ENCODE measurements around the gene DNALI1. TPM values are rescaled to one million over a fixed set of nuclear protein-coding genes. Genes with fewer than 3 reads are reported as not detected.
"Not testable (repeated sequence)": the region's sequence is repeated elsewhere in the genome, so short reads cannot be mapped to it uniquely, and the experiment has no call there.

The DNALI1 gene
- total RNA-seq, 2 donors from 2014 or later = 3.9 to 6.1 TPM

DNA sequence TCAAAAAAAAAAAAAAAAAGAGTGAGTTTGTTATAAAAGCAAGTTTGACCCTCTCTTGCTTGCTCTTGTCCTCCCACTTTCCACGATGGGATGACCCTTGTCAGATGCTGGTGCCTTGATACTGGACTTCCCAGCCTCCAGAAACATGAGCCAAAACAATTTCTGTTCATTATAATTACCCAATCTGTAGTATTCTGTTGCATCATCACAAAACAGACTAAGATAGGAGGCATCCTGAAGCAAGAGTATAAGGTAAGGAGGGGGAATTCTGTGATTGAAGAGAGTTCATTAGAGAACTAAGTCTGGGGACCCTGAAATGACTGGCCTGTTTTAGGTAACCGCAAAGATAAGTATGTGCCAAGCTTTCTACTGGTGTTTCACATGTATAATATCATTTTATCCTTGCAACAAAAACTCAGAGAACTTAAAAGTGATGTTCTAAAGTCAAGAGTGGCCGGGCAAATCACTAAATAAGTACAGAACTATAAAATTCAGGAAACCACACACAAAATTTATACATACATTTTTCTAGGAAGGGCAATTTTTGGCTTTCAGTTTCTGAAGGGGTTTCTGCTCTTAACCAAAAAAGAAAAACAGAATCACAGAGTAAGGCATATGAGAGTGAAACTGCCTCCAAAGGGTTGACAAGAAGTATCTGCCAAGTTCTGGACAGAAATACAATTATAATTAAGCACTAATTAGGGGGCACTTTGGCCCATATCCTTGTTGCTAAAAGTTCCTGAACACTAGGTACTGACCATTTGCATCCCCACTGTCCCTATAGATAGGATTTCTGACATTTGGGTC, 14.0 kb downstream of the DNALI1 start:
- TF ChIP-seq, protein P1, sequence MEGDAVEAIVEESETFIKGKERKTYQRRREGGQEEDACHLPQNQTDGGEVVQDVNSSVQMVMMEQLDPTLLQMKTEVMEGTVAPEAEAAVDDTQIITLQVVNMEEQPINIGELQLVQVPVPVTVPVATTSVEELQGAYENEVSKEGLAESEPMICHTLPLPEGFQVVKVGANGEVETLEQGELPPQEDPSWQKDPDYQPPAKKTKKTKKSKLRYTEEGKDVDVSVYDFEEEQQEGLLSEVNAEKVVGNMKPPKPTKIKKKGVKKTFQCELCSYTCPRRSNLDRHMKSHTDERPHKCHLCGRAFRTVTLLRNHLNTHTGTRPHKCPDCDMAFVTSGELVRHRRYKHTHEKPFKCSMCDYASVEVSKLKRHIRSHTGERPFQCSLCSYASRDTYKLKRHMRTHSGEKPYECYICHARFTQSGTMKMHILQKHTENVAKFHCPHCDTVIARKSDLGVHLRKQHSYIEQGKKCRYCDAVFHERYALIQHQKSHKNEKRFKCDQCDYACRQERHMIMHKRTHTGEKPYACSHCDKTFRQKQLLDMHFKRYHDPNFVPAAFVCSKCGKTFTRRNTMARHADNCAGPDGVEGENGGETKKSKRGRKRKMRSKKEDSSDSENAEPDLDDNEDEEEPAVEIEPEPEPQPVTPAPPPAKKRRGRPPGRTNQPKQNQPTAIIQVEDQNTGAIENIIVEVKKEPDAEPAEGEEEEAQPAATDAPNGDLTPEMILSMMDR (IDR thresholded peaks at IDR 0.05) = no peak
- Histone ChIP-seq H3K9me3 (no peaks in the 10 kb centered on the region), H3K27ac (no peak overlapping the region), H3K27me3 (no peaks in the 10 kb centered on the region), H3K4me1 (no peaks in the 10 kb centered on the region), H3K36me3 (peaks cover 100% of the 10 kb centered on the region), H3K4me3 (no peak overlapping the region)
- no peak for DNase-seq (ENCODE audit: low spot score)

DNA sequence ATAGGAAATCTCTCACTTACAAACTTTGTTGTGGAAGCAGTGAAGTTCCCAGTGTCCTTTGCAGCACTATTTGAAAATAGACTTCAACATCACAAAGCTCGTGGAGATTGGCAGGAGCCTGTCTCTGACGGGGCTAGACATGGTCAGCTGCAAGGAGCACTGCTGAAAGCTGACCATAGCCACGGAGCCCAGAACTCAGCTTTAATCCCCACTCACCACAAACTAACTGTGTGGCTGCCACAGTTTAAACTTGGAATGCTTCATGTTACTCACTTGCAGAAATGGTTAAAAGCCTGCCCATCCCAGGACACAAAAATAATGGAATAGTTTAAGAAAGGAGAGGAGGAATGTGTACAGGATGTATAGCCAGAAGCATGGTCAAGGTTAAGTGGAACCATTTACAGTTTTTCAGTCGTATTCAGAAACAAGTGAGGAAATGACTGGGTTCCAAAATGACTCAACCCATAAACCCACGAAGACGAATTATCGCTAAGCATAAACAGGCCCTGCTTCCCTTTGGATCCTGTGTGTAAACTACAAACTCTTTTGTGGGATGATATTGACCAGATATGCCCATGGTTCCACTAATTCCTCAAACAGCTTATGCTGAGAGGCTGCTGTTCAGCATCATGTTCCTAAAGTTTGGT, 18.2 kb downstream of the DNALI1 start:
- no peaks in the 10 kb centered on the region for H3K9me3 ChIP-seq
- peaks cover 90% of the 10 kb centered on the region for H3K36me3 ChIP-seq
- no peaks in the 10 kb centered on the region for H3K27me3 ChIP-seq
- no peak for DNase-seq (ENCODE audit: low spot score)
- H3K27ac ChIP-seq = no peak overlapping the region
- H3K4me1 ChIP-seq = no peaks in the 10 kb centered on the region
- TF ChIP-seq, protein P1 (IDR thresholded peaks at IDR 0.05) = no peak
- H3K4me3 ChIP-seq = no peak overlapping the region

DNA sequence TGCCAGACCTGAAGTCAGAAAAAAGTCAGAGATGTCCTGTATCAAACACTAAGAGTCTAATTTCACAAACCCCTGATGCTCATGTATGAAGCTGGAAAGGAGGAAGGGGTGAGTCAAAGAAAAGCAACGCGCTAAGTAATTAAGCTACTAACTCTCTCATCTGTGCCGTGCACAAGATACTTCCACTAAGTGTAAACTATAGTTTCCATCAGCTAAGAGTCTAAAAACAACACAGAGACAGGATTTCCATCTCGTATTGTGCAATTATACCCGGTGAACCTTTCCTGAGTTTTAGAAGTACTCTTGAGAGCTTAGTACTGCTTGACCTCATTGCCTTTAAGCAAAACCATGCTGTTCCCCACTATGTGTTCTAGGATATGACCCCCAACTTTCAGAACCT, 19.0 kb downstream of the DNALI1 start:
- no peak for DNase-seq (ENCODE audit: low spot score)
- no peaks in the 10 kb centered on the region for H3K27me3 ChIP-seq
- H3K4me3 ChIP-seq = no peak overlapping the region
- no peak overlapping the region for H3K27ac ChIP-seq
- peaks cover 90% of the 10 kb centered on the region for H3K36me3 ChIP-seq
- no peaks in the 10 kb centered on the region for H3K9me3 ChIP-seq
- H3K4me1 ChIP-seq = no peaks in the 10 kb centered on the region
- TF ChIP-seq, protein P1 (IDR thresholded peaks at IDR 0.05) = no peak

DNA sequence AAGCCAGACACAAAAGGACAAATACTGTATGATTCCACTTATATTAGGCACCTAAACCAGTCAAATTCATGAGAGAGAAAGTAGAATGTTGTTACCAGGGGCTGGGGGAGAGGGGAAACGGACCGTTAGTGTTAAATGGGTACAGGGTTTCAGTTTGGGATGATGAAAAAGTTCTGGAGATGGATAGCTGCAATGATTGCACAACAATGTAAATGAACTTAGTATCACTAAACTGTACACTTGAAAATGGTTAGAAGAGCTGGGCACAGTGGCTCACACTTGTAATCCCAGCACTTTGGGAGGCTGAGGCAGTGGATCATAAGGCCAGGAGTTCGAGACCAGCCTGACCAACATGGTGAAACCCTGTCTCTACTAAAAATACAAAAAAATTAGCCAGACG, 27.8 kb downstream of the DNALI1 start:
- H3K27me3 ChIP-seq; DNase-seq (ENCODE audit: low spot score); H3K4me3 ChIP-seq; H3K27ac ChIP-seq; H3K4me1 ChIP-seq; H3K9me3 ChIP-seq: not testable (repeated sequence)
- H3K36me3 ChIP-seq = peaks cover 74% of the 10 kb centered on the region

DNA sequence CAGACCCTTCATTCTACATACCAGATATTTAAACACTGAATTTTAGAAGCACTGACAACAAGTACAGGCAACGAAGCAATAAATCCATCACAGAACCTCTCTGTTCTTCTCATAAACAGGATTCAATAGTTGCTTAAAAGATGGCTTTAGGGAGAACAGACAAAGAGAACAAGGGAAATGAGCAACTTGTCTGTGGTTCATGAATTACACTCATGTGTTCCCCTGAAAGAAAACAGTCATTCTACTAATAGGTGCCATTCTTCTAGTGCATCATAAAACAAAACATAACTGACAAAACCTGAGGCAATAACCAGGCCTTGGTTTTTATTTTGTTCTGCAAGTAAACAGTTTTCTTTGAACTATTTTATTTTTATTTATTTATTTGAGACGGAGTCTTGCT, 32.2 kb downstream of the DNALI1 start:
- Histone ChIP-seq H3K27me3 (no peaks in the 10 kb centered on the region), H3K4me3 (no peak overlapping the region), H3K4me1 (peaks cover 0 to 5% of the 10 kb centered on the region in 2 donors), H3K27ac (no peak overlapping the region), H3K9me3 (no peaks in the 10 kb centered on the region), H3K36me3 (peaks cover 66% of the 10 kb centered on the region)
- no peak for DNase-seq (ENCODE audit: low spot score)
- TF ChIP-seq, protein P1 (IDR thresholded peaks at IDR 0.05) = no peak

GRCh38 chr1:37593726-37594125, 37.0 kb downstream of the DNALI1 start:
- peaks cover 39% of the 10 kb centered on the region for H3K36me3 ChIP-seq

More at GRCh38 chr1:37593726-37594125, 37.0 kb downstream of the DNALI1 start:
- DNase-seq (ENCODE audit: low spot score) = no peak
- Histone ChIP-seq H3K4me1 (peaks cover 0 to 22% of the 10 kb centered on the region in 2 donors), H3K9me3 (no peaks in the 10 kb centered on the region), H3K4me3 (no peak overlapping the region), H3K27ac (no peak overlapping the region), H3K27me3 (no peaks in the 10 kb centered on the region)
- TF ChIP-seq, protein P1 (IDR thresholded peaks at IDR 0.05) = no peak

All from right atrium auricular region (tissue), 2 donors.